Heart left ventricle (tissue), 16 donors: Measurements from ENCODE around the gene TRIM71. TPM values are rescaled to one million over a fixed set of nuclear protein-coding genes. Genes with fewer than 3 reads are reported as not detected.

Source experiments
- ATAC-seq, 4 donors: fragments of 200-7000 bp; cut with Tn5 transposase; one replicate each; pipeline ENCODE4 v1.9.1; 2020 to 2022; ENCODE audit warnings: moderate library complexity in 4 of 4, mild to moderate bottlenecking in 3 of 4, moderate number of reproducible peaks in 1 of 4
- DNase-seq, 5 donors: peaks; one replicate each; pipeline ENCODE4 v3.0.0-alpha.2; 2020
- H3K27ac ChIP-seq, 12 donors: fragments of 200-600 bp; sonication (generic) in 4 of 12; one replicate each; pipeline versions ENCODE4 v1.5.0 to v1.8.0; 2016 to 2022; ENCODE audit warnings: mild to moderate bottlenecking in 2 of 12
- H3K27me3 ChIP-seq, 9 donors: fragments of 200-600 bp; sonication (generic) in 2 of 9; one replicate each; pipeline versions ENCODE4 v1.5.1 to v1.8.0; 2016 to 2022; ENCODE audit warnings: mild to moderate bottlenecking in 3 of 9
- H3K36me3 ChIP-seq, 9 donors: fragments of 200-600 bp; sonication (generic) in 2 of 9; one replicate each; pipeline versions ENCODE4 v1.5.0 to v1.8.0; 2018 to 2022; ENCODE audit warnings: mild to moderate bottlenecking in 2 of 9
- H3K4me1 ChIP-seq, 12 donors: fragments of 200-600 bp; sonication (generic) in 4 of 12; one replicate each; pipeline versions ENCODE4 v1.5.0 to v1.8.0; 2016 to 2022; ENCODE audit warnings: mild to moderate bottlenecking in 3 of 12
- H3K4me3 ChIP-seq, 12 donors: fragments of 200-600 bp; sonication (generic) in 4 of 12; one replicate each; pipeline versions ENCODE4 v1.5.0 to v1.8.0; 2017 to 2022; ENCODE audit warnings: mild to moderate bottlenecking in 9 of 12, moderate library complexity in 4 of 12
- H3K9me3 ChIP-seq, 12 donors: fragments of 200-600 bp; sonication (generic) in 4 of 12; one replicate each; pipeline versions ENCODE4 v1.5.0 to v1.8.0; 2016 to 2022; ENCODE audit warnings: mild to moderate bottlenecking in 1 of 12
- CTCF ChIP-seq, 12 donors: fragments of 200-600 bp; sonication (generic) in 4 of 12; IDR thresholded peaks; one replicate each; pipeline versions ENCODE4 v1.5.0 to v1.8.0; 2018 to 2022; ENCODE audit warnings: antibody characterized with exemption in 12 of 12, mild to moderate bottlenecking in 5 of 12
- POLR2A ChIP-seq, 2 donors: fragments of 450-650 bp; IDR thresholded peaks; one replicate each; pipeline ENCODE4 v1.6.1; 2017; ENCODE audit warnings: antibody characterized with exemption in 2 of 2, mild to moderate bottlenecking in 2 of 2, moderate library complexity in 2 of 2
- WGBS, 4 donors: extraction: QIAGEN DNeasy Blood & Tissue Kit in 2 of 4; methylation state at CpG; one replicate each; pipeline versions ENCODE4 v1.1.5 to v1.1.7; 2013 to 2018; 5-methylcytosine and 5-hydroxymethylcytosine counted together
- intact Hi-C, 10 donors: fragments of 100-400 bp; cut with DNase I; formaldehyde crosslinking; loops; one replicate each; pipeline versions ENCODE4 v1.11.1 to v1.14.2; 2022
- polyA plus RNA-seq, 2 donors: library from polyadenylated mRNA; stranded (reverse); fragments of 200-250 nt; gene quantifications; one replicate each; pipeline ENCODE4 v1.2.3, GENCODE V29; 2013
- total RNA-seq, 9 donors: library from RNA; depleted of rRNA in 2 of 9; stranded (reverse); fragments of >200 nt in 2 of 9; fragmentation: NEBNext Ultra II Directional in 3 of 9; extraction: Animal tissue kit (Norgen Biotek cat#: 25700) in 3 of 9; gene quantifications; one replicate each; pipeline versions ENCODE4 v1.1.0 to v1.2.4, GENCODE V29; 2016 to 2023
- donor health status: ischemic (EF 13 %, LVEDD 7.1; RV severe dilation, severe dysfunction).
- donor health status: healthy with polysubstance abuse.
- donor health status: DM: no; HTN: yes; CAD: no.
- donor health status: DM: no; HTN: no; CAD: no.
- donor health status: ischemic (EF 25% LVEDD 6.9; RV normal size, moderate dysfunction).
- donor health status: ischemic (EF 25% LVEDD 5.7; RV mildly dilated, moderate dysfunction).
- donor health status: healthy.
- donor health status: DM: yes; HTN: yes; CAD: no.
- donor health status: ischemic (EF 35%, LVEDD 5.7; RV mildly dilated, moderate dysfunction).
- donor health status: nonischemic (EF 11% LVEDD 7.7; RV severe dilation, severe dysfunction).
- donor health status: DM: yes; HTN: yes; CAD: no.
- donor health status: PGD.
- donor health status: ischemic (EF 29% LVEDD 5.4; RV normal size, mild dysfunction).
- donor health status: nonischemic (EF 23%, LVEDD 6.1; RV moderate dilation, normal function).

TRIM71 gene
- total and polyA plus RNA-seq, 11 donors, result 0.05 TPM; not detected in 9

DNA sequence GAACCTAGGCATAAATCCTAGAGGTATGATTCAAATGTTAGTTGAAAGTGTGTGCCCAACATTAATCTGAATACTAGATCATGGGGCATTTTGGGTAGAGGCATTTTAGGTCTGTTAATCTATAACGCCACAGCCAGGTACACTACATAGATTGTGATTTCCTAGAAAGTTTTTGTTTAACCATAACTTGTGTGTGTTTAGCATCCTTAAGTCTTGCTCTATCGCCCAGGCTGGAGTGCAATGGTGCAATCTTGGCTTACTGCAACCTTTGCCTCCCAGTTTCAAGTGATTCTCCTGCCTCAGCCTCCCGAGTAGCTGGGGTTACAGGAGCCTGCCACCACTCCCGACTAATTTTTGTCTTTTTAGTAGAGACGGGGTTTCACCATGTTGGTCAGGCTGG lies 59.1 kb downstream of the TRIM71 start:
- TF ChIP-seq POLR2A (IDR thresholded peaks at IDR 0.05) (no peak), CTCF (IDR thresholded peaks at IDR 0.05) (no peak)
- Histone ChIP-seq H3K27ac (no peak overlapping the region), H3K36me3 (no peaks in the 10 kb centered on the region), H3K9me3 (no peaks in the 10 kb centered on the region), H3K27me3 (no peaks in the 10 kb centered on the region), H3K4me3 (no peak overlapping the region), H3K4me1 (peaks cover 0 to 9% (median 0%) of the 10 kb centered on the region in 12 donors)
- 88 to 95% (median 94%) methylated on average over 5 of the region's 5 CpGs for WGBS, 4 donors
- intact Hi-C loops, result no loop called here
- ATAC-seq, result no peak
- DNase-seq, result no peak

DNA sequence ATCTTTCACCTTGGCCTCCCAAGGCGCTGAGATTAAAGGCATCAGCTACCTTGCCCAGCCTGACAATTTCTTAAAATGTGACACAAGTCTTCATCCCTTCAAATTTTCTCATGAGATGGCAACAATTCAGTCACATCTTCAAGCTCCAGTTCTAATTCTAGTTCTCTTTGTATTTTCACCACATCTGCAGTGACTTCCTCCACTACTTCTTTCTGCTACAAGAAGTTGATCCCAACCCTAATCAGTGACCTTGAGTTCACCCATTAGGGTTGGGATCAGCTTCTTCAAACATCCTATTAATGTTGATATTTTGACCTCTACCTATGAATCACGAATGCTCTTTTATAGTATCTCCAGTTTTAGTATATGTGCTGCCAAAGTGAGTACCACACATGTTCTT lies 59.8 kb downstream of the TRIM71 start:
- 75 to 89% (median 81%) methylated on average over 2 of the region's 2 CpGs for WGBS, 4 donors
- no peaks in the 10 kb centered on the region for H3K27me3 ChIP-seq
- H3K9me3 ChIP-seq, result no peaks in the 10 kb centered on the region
- H3K27ac ChIP-seq, result no peak overlapping the region
- intact Hi-C loops, result no loop called here
- no peak for ATAC-seq
- H3K4me1 ChIP-seq, result peaks cover 0 to 9% (median 0%) of the 10 kb centered on the region in 12 donors
- H3K4me3 ChIP-seq, result no peak overlapping the region
- TF ChIP-seq POLR2A (IDR thresholded peaks at IDR 0.05), result no peak
- no peak for TF ChIP-seq CTCF (IDR thresholded peaks at IDR 0.05)
- no peak for DNase-seq
- no peaks in the 10 kb centered on the region for H3K36me3 ChIP-seq

- Histone ChIP-seq H3K27ac (no peak overlapping the region), H3K9me3 (no peaks in the 10 kb centered on the region), H3K4me1 (no peaks in the 10 kb centered on the region), H3K27me3 (no peaks in the 10 kb centered on the region), H3K4me3 (no peak overlapping the region), H3K36me3 (no peaks in the 10 kb centered on the region)
- TF ChIP-seq CTCF (IDR thresholded peaks at IDR 0.05) (no peak), POLR2A (IDR thresholded peaks at IDR 0.05) (no peak)
- intact Hi-C loops, result no loop called here
- DNase-seq (no peak), ATAC-seq (no peak)
- WGBS, 4 donors, result 95 to 100% (median 98%) methylated on average over 1 of the region's 1 CpG
Observed at GRCh38 chr3:32880225-32880624, 62.4 kb downstream of the TRIM71 start.

DNA sequence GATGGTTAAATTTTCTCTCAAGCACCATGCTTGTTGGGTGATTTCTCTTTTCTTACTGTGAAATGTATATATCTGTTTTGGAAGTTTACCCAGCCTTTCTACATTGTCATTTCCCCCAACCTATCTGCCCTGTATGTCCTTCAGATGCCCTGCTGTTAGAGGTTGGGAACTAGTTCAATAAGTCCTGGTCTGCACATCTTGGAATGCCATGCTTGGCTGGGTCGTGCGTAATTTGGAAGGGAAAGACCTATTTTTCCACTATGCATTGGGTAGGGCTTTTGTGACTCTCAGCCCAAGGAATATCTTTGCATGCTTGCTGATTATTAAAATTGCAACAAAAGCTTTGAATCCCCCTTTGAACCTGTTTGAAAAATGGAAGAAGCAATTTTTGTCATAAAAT lies 63.8 kb downstream of the TRIM71 start:
- Histone ChIP-seq H3K27me3 (no peaks in the 10 kb centered on the region), H3K9me3 (no peaks in the 10 kb centered on the region), H3K4me3 (no peak overlapping the region), H3K36me3 (no peaks in the 10 kb centered on the region), H3K27ac (no peak overlapping the region), H3K4me1 (no peaks in the 10 kb centered on the region)
- no peak for DNase-seq
- WGBS, 4 donors, result 88 to 91% (median 91%) methylated on average over 2 of the region's 2 CpGs
- ATAC-seq, result no peak
- intact Hi-C loops, result no loop called here
- TF ChIP-seq CTCF (IDR thresholded peaks at IDR 0.05), result no peak
- TF ChIP-seq POLR2A (IDR thresholded peaks at IDR 0.05), result no peak
